KMS-11 (cell line): ENCODE data around the gene PNPLA5.
"Not testable (repeated sequence)": the region's sequence is repeated elsewhere in the genome, so short reads cannot be mapped to it uniquely, and the experiment has no call there.

ENCODE experiments used
- H2AFZ ChIP-seq: fragments of 200-600 bp; sonication (generic); 2 replicates; pipeline ENCODE4 v1.6.1; 2016; ENCODE audit warnings: antibody characterized with exemption, mixed run types, low read depth
- H3K27ac ChIP-seq: fragments of 200-600 bp; sonication (generic); 2 replicates; pipeline ENCODE4 v1.6.1; 2016; ENCODE audit warnings: mild to moderate bottlenecking, mixed run types
- H3K27me3 ChIP-seq: fragments of 200-600 bp; sonication (generic); 2 replicates; pipeline ENCODE4 v1.6.1; 2017; ENCODE audit warnings: mild to moderate bottlenecking, low read depth, mixed run types, moderate library complexity; ENCODE audit not compliant: insufficient read depth
- H3K36me3 ChIP-seq: fragments of 200-600 bp; sonication (generic); 2 replicates; pipeline ENCODE4 v1.6.1; 2017; ENCODE audit warnings: mild to moderate bottlenecking, mixed run types; ENCODE audit not compliant: insufficient read depth
- H3K4me1 ChIP-seq: fragments of 200-600 bp; sonication (generic); 2 replicates; pipeline ENCODE4 v1.6.1; 2016; ENCODE audit warnings: mild to moderate bottlenecking, low read depth, mixed run types; ENCODE audit not compliant: poor library complexity, severe bottlenecking
- H3K4me2 ChIP-seq: fragments of 200-600 bp; sonication (generic); 2 replicates; pipeline ENCODE4 v1.7.0; 2016; ENCODE audit warnings: mild to moderate bottlenecking, mixed run types
- H3K4me3 ChIP-seq: fragments of 200-600 bp; sonication (generic); IDR thresholded peaks from 2 replicates; pipeline ENCODE4 v1.6.1; 2017; ENCODE audit warnings: low read depth, low read length, mixed read lengths; ENCODE audit not compliant: insufficient read depth
- H3K79me2 ChIP-seq: fragments of 200-600 bp; sonication (generic); 2 replicates; pipeline ENCODE4 v1.6.1; 2016; ENCODE audit warnings: low read depth, mixed run types; ENCODE audit not compliant: insufficient read depth
- H3K9ac ChIP-seq: fragments of 200-600 bp; sonication (generic); 2 replicates; pipeline ENCODE4 v1.6.1; 2016; ENCODE audit warnings: mild to moderate bottlenecking, mixed run types
- H4K20me1 ChIP-seq: fragments of 200-600 bp; sonication (generic); 2 replicates; pipeline ENCODE4 v1.6.1; 2016; ENCODE audit warnings: mild to moderate bottlenecking, mixed run types; ENCODE audit not compliant: insufficient read depth
- CTCF ChIP-seq: fragments of 200-600 bp; sonication (generic); conservative IDR thresholded peaks from 2 replicates; pipeline ENCODE4 v1.6.1; 2017; ENCODE audit warnings: low read depth, mild to moderate bottlenecking, antibody characterized with exemption, low read length, moderate library complexity, mixed read lengths

PNPLA5 gene

GRCh38 chr22:43909708-43910107 lies 17.9 kb upstream of the PNPLA5 start:
- H4K20me1 ChIP-seq: no peaks in the 10 kb centered on the region
- H3K79me2 ChIP-seq: no peaks in the 10 kb centered on the region
- no peak overlapping the region for H3K4me3 ChIP-seq
- no peak overlapping the region for H3K9ac ChIP-seq
- no peak overlapping the region for H2AFZ ChIP-seq
- H3K27me3 ChIP-seq: peaks cover 9% of the 10 kb centered on the region; the same call in 1 of the 2 replicates
- no peaks in the 10 kb centered on the region for H3K36me3 ChIP-seq
- no peaks in the 10 kb centered on the region for H3K4me1 ChIP-seq
- H3K4me2 ChIP-seq: no peak overlapping the region
- TF ChIP-seq CTCF: no peak
- no peak overlapping the region for H3K27ac ChIP-seq

- H3K79me2 ChIP-seq: no peaks in the 10 kb centered on the region
- no peak overlapping the region for H3K4me2 ChIP-seq
- no peak overlapping the region for H3K27ac ChIP-seq
- peaks cover 10% of the 10 kb centered on the region; the same call in 1 of the 2 replicates for H3K27me3 ChIP-seq
- H3K36me3 ChIP-seq: no peaks in the 10 kb centered on the region
- no peak overlapping the region for H2AFZ ChIP-seq
- no peaks in the 10 kb centered on the region for H4K20me1 ChIP-seq
- no peak for TF ChIP-seq CTCF
- H3K4me1 ChIP-seq: no peaks in the 10 kb centered on the region
- H3K9ac ChIP-seq: no peak overlapping the region
- H3K4me3 ChIP-seq: no peak overlapping the region
Measured at GRCh38 chr22:43905681-43906080, 13.9 kb upstream of the PNPLA5 start.

- H3K4me1 ChIP-seq, H3K4me3 ChIP-seq, H4K20me1 ChIP-seq, H3K36me3 ChIP-seq, H3K79me2 ChIP-seq, H3K9ac ChIP-seq, H2AFZ ChIP-seq, H3K4me2 ChIP-seq, H3K27ac ChIP-seq: not testable (repeated sequence)
- H3K27me3 ChIP-seq: peaks cover 10% of the 10 kb centered on the region; the same call in 1 of the 2 replicates
Measured at GRCh38 chr22:43904412-43904811, 12.6 kb upstream of the PNPLA5 start.

- H3K27ac ChIP-seq, H3K79me2 ChIP-seq, H3K4me3 ChIP-seq, H3K4me2 ChIP-seq, H3K9ac ChIP-seq, H3K4me1 ChIP-seq, H3K36me3 ChIP-seq, H4K20me1 ChIP-seq, H3K27me3 ChIP-seq, H2AFZ ChIP-seq: not testable (repeated sequence)
Measured at GRCh38 chr22:43903033-43903432, 11.2 kb upstream of the PNPLA5 start.

DNA sequence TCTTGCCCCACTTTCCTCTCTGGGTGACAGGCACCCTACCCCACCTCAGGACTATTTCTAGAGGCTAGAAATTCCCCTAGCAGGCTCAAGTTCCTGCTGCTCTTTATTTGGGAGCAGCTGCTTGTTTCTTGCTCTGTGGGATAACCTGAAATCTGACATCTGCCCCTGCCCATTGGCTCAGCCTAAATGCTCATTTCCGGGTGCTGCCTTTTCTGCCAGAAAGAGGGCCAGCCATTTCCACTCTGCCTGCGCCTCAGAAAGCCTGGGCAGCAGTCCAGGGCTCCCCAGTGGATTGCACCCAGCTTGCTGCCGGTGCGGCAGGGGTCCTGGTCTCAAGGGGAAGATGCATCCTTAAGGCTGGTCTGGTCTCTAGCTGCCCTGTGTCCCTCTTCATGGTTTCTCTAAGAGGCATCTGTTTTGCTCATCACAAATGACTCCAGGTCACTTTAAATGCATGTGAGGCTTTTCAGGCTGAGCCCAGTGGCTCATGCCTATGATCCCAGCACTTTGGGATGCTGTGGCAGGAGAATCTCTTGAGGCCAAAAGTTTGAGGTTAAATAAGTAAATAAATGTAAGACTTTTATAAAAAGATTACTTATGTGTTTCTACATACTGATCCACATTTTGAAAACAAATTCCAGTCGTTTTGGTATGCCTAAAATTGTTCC lies 10.3 kb upstream of the PNPLA5 start:
- Histone ChIP-seq H3K4me2 (no peak overlapping the region), H3K27ac (no peak overlapping the region), H3K79me2 (no peaks in the 10 kb centered on the region), H3K9ac (no peak overlapping the region), H3K36me3 (no peaks in the 10 kb centered on the region), H3K4me3 (no peak overlapping the region), H4K20me1 (no peaks in the 10 kb centered on the region), H3K27me3 (peaks cover 13% of the 10 kb centered on the region; the same call in 1 of the 2 replicates), H3K4me1 (no peaks in the 10 kb centered on the region), H2AFZ (no peak overlapping the region)
- no peak for TF ChIP-seq CTCF
